HG03442 (cell line): Measurements from ENCODE around the gene CDK4.
"Not testable (repeated sequence)": the region's sequence is repeated elsewhere in the genome, so short reads cannot be mapped to it uniquely, and the experiment has no call there.

Experiments used
- ATAC-seq: cut with Tn5 transposase; IDR thresholded peaks from one replicate; pipeline ENCODE4 v1.9.1; 2021; ENCODE audit warnings: mild to moderate bottlenecking, moderate library complexity; ENCODE audit not compliant: unreplicated experiment

Gene CDK4

DNA sequence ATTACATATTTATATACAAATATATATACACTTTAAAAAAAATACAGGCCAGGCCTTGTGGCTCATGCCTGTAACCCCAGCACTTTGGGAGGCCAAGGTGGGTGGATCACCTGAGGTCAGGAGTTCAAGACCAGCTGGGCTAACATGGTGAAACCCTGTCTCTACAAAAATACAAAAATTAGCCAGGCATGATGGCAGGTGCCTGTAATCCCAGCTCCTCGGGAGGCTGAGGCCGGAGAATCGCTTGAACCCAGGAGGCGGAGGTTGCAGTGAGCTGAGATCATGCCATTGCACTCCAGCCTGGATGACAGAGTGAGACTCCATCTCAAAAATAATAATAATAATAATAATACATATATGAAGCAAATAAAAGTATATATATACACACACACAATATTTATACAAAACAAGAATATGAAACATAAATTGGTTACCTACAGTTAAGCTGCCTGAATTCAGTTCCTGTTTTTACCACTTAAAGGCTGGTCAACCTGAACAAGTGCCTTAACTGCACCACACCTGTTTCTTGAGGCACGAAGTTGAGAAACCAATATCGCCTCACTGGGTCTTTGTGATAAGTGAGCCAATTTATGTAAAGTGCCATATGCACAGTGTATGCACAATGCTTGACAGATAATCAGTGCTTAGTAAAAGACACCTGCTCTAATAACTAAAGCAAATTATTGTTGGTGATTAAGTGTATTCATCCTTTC, 36.9 kb downstream of the CDK4 start:
- ATAC-seq = not testable (repeated sequence)

GRCh38 chr12:57713209-57713608, 38.9 kb downstream of the CDK4 start:
- no peak for ATAC-seq

DNA sequence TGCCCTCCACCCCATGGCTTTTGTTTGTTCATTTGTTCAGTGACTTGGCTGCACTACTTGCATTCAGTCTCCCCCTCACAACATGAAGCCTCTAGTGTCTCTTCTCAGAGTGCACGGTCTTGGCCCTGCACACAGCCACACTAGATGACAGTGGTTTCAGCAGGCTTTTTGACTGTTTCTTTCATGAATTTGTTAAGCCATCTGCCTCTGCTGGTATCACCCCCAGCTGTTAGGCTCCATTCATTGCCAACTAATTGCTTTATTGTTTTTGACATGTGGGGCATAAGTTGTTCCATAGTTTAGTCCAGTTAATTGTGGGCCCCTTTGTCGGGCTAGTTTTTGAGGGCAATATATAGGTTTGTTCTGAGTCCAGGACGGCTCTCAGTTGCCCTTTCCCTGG, 39.4 kb downstream of the CDK4 start:
- no peak for ATAC-seq

DNA sequence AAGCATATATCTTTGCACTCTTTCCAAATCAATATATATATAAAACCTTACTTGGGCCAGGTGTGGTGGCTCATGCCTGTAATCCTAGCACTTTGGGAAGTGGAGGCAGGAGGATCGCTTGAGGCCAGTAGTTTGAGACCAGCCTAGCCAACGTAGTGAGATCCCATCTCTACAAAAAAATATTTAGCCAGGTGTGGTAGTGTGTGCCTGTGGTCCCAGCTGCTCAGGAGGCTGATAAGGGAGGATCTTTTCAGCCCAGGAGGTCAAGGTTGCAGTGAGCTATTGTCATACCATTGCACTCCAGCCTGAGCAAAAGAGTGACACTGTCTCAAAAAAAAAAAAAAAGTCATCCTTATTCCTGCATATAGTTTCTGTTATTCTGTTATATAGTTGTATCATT, 43.8 kb downstream of the CDK4 start:
- ATAC-seq = no peak

DNA sequence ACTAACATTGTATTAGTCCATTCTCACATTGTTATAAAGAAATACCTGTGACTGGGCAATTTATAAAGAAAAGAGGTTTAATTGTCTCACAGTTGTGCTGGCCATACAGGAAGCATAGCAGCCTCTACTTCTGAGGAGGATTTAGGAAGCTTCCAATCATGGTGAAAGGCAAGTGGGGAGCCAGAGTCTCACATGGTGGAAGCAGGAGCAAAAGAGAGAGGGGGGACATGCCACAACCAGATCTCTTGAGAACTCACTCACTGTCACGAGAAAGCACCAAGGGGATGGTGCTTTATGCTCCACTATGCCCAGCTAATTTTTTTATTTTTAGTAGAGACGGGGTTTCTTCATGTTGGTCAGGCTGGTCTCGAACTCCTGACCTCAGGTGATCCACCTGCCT, 44.9 kb downstream of the CDK4 start:
- ATAC-seq = no peak

- ATAC-seq = no peak
These were observed 51.8 kb downstream of the CDK4 start for GRCh38 chr12:57700317-57700716.

- ATAC-seq = no peak
These were observed 53.7 kb downstream of the CDK4 start for GRCh38 chr12:57698414-57698813.
